GM18505 (cell line): ENCODE data around the gene FAM216B.

Experiments used
- ATAC-seq: cut with Tn5 transposase; IDR thresholded peaks from one replicate; pipeline ENCODE4 v1.9.1; 2021; ENCODE audit not compliant: unreplicated experiment
- POLR2A ChIP-seq: IDR thresholded peaks from 4 replicates; pipeline ENCODE4 v1.6.1; 2011; ENCODE audit warnings: borderline replicate concordance; ENCODE audit not compliant: insufficient read depth, insufficient read length; ENCODE audit errors: extremely low read depth

FAM216B gene

DNA sequence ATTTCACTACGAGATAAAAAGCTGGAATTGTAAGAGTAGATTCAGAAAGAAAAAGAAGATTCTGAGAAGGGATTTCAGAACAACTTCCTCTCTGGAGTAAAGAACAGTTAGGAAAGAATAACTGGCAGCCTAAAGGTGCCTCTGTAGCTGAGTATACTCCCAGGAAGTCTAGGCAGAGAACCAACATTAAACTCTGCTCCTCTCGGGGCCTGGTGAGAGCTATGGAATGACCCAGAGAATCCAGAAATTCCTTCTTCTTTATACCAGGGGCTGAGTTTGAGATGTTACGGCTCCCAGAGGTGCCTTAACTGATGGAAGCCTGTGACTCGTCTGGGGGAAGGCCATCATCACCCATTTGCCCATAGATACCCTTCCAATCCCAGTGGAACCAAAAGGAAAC, 39.1 kb downstream of the FAM216B start:
- no peak for ATAC-seq
- TF ChIP-seq POLR2A, result no peak

DNA sequence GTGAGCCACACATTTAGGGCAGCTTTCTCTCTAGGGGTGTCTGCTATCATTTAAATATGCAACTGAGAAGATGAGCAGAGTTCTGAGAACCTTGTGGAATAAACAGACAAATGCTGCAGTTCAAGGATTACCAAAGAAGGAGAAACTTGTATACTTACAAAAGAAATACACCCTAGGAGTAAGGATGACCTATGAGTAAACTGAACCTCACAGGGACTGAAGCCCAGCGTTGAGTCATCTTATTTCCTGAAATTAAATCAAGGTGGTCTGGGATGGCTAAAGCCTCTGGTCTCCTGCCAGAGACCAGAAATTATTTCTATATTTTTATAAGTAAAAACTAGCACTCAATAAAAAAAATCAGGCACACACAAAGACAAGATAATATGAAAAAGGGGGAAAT, 40.1 kb downstream of the FAM216B start:
- ATAC-seq, result no peak
- TF ChIP-seq POLR2A, result no peak

DNA sequence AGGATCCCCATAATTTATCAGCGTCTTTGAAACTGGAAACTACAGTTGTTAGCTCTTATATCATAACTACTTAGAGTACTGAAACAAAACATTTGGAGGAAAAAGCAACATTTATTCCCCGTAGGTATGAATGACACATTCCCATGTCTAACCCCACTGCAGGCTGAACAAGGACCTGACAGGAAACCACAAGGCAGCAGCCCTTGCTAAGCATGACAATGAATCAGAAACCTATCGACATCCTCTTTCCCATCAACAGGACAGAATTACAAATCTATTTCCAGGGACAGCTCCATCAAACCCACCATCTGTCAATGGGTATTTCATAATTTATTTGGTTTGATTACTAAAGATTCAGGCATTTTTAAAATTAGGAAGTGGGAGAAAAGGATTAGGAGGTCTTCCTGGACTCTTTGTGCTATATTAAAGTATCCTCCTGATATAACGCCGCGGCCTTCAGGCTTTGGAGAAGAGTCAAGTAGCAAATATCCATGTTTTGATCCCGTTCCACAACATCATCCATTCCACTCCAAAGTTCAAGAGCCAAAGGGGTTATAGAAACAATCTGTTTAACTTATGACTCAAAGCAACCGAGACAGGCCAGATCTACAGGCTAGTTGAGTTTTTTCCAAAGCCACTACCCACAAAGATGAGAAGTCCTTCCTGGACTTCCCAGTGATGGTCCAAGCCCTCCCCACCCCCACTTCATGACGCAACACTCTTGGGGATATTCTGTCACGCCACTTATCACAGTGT, 51.1 kb downstream of the FAM216B start:
- no peak for TF ChIP-seq POLR2A
- ATAC-seq, result no peak

DNA sequence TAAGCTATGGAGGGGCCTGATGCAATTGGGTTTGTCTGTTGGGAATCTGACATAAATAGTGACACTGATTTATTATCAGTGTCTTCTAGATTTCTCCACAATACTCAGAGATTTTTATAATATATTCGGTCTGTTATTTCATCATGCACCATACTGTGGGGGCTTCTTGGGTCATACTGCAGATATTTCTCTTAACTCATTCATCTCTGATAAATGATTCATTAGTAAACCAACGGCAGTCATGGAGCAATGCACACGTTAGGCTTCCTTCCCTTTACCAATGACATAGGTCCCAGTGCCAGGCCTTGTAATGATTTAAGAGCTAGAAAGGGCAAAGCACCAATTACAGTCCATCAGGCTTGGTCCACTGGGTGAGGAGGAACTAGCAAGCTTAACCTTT, 53.6 kb downstream of the FAM216B start:
- no peak for ATAC-seq
- TF ChIP-seq POLR2A, result no peak

DNA sequence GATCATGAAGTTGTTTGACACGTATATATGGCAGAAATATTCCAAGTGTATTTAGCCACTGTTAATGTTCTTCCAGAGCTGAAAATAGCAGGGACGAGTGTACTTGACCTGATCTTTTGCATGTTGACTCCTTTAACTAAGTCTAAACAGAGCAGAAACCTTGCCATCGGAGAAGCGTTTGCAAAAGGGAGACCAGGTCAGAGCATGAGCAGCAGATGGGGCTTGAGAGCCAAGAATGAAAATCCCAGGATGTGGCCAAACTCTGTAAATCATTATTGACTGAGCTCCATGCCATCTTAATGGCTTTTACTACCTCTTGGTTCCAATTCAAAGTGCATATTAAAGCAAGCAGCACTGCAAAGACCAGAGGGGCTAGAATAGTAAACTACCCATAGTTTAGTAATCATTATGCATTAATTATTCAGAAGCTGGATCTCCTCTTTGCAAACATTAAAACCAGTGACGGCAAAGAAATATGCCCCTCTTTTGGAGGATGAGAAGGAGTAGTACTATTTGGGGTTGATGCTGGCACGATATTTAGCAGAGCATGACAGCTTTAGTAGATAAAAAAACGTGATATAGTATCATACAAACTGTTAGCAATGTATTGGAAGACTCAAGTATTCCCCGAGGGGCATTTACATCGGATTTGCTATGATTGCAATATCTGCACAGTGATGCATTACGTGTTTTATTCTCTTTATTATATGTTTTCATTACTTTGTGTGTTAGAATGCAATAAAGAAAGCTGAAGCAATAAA, 55.7 kb downstream of the FAM216B start:
- ATAC-seq, result no peak
- TF ChIP-seq POLR2A, result no peak
